ENCODE measurements around the gene TREML2. TPM values are rescaled to one million over a fixed set of nuclear protein-coding genes. Genes with fewer than 3 reads are reported as not detected.

The TREML2 gene
- total and polyA plus RNA-seq, 2 of the 8 experiments (the other 6 are each of a cell fraction or from before 2014, with no cell fraction given), result 0.09 to 0.18 TPM

- Histone ChIP-seq H3K4ac (replicated peaks; ENCODE audit: insufficient read length, low read depth, low read length) (no peak overlapping the region), H2AFZ (ENCODE audit: low read length) (no peak overlapping the region), H3K4me2 (ENCODE audit: insufficient read depth in 1 of 2, low read depth in 2 of 2, low read length in 2 of 2) (no peak overlapping the region), H3K4me3 (ENCODE audit: extremely low read depth in 1 of 4, insufficient read depth in 2 of 4, low read depth in 3 of 4, low read length in 4 of 4) (no peak overlapping the region), H4K5ac (ENCODE audit: insufficient read length, low read depth, low read length) (no peak overlapping the region), H3K36me3 (ENCODE audit: control insufficient read depth in 2 of 4, insufficient read depth in 4 of 4, low read length in 3 of 4) (no peaks in the 10 kb centered on the region), H3K14ac (ENCODE audit: insufficient read length) (no peak overlapping the region), H4K8ac (ENCODE audit: extremely low read depth, insufficient read depth, low read length) (no peak overlapping the region), H3K79me2 (ENCODE audit: control insufficient read depth in 1 of 2, insufficient read depth in 2 of 2, low read length in 2 of 2) (no peaks in the 10 kb centered on the region), H3K79me1 (ENCODE audit: low read depth, low read length) (no peaks in the 10 kb centered on the region), H3K9ac (replicated peaks in 1 of 4; ENCODE audit: extremely low read depth in 1 of 4, low read depth in 3 of 4, low read length in 3 of 4) (no peak overlapping the region), H3K9me3 (ENCODE audit: insufficient read depth in 2 of 2, low read depth in 1 of 2, low read length in 1 of 2) (no peaks in the 10 kb centered on the region), H3K27me3 (replicated peaks in 1 of 4; ENCODE audit: control insufficient read depth in 3 of 4, extremely low read depth in 1 of 4, insufficient read depth in 3 of 4, low read length in 3 of 4) (no peaks in the 10 kb centered on the region; a peak in 1 of 7 replicates), H2BK20ac (ENCODE audit: low read length) (no peak overlapping the region), H2AK5ac (ENCODE audit: low read depth, low read length) (no peak overlapping the region), H3K56ac (replicated peaks; ENCODE audit: insufficient read length, low read depth, low read length) (no peak overlapping the region), H3K27ac (ENCODE audit: low read depth, low read length) (no peak overlapping the region), H2BK12ac (ENCODE audit: low read depth, low read length) (no peak overlapping the region), H4K91ac (replicated peaks; ENCODE audit: insufficient read length, low read length) (no peak overlapping the region), H2BK5ac (ENCODE audit: low read depth, low read length) (no peak overlapping the region), H3K23ac (ENCODE audit: insufficient read length) (no peak overlapping the region), H2BK120ac (replicated peaks; ENCODE audit: low read depth, low read length) (no peak overlapping the region), H4K20me1 (replicated peaks in 1 of 2; ENCODE audit: control insufficient read depth in 1 of 2, insufficient read depth in 2 of 2, low read length in 2 of 2) (no peaks in the 10 kb centered on the region), H2BK15ac (ENCODE audit: low read length) (no peak overlapping the region), H3K18ac (ENCODE audit: extremely low read depth, low read length) (no peak overlapping the region), H3K4me1 (replicated peaks in 1 of 4; ENCODE audit: control insufficient read depth in 3 of 4, insufficient read depth in 4 of 4, low read length in 3 of 4) (peaks cover 0 to 7% (median 3%) of the 10 kb centered on the region in 4 experiments; a peak in 5 of 7 replicates), H3K23me2 (ENCODE audit: low read depth, low read length) (no peaks in the 10 kb centered on the region)
- ChIA-PET POLR2A (ENCODE audit: partially characterized antibody) (no interaction called here), CTCF (ENCODE audit: partially characterized antibody) (interaction anchor here (0.5 to 4.7 kb wide), 7 partner anchors 9 to 135 kb away, joined by 3 to 48 read pairs (median 5); no protein-coding TSS in a partner anchor)
- WGBS, 2 experiments (ENCODE audit: extremely low coverage in 1 of 2, insufficient coverage in 1 of 2, insufficient read length in 1 of 2, insufficient replicate concordance in 2 of 2, low coverage in 1 of 2, low lambda C conversion rate in 2 of 2, missing lambda C conversion rate in 1 of 2), result 92% methylated on average over 1 of the region's 1 CpG; no CpG with 5 or more reads in 1 of the 2 experiments
- no peak for FAIRE-seq
- DNase-seq (ENCODE audit: low read depth in 1 of 2, low spot score in 2 of 2), result no peak
- TF ChIP-seq CBX5 (IDR thresholded peaks at IDR 0.05; ENCODE audit: low read depth, low read length) (no peak), RXRA (IDR thresholded peaks at IDR 0.05; ENCODE audit: insufficient read depth, low read depth, low read length) (no peak), CHD1 (IDR thresholded peaks at IDR 0.05; ENCODE audit: low read depth, low read length) (no peak), FOSL1 (IDR thresholded peaks at IDR 0.05; ENCODE audit: insufficient read depth, low read depth, low read length) (no peak), SP1 (IDR thresholded peaks at IDR 0.05; ENCODE audit: low read depth, low read length) (no peak), CEBPB (IDR thresholded peaks at IDR 0.05; ENCODE audit: low read depth, low read length) (no peak), RBBP5 (IDR thresholded peaks at IDR 0.05; ENCODE audit: borderline replicate concordance, low read depth, low read length) (no peak), TBP (IDR thresholded peaks at IDR 0.05; ENCODE audit: low read depth, low read length) (no peak), CREB1 (IDR thresholded peaks at IDR 0.05) (no peak), POLR2A (IDR thresholded peaks at IDR 0.05; ENCODE audit: control extremely low read depth in 1 of 2, low read depth in 2 of 2, low read length in 2 of 2) (no peak), KDM1A (IDR thresholded peaks at IDR 0.05; ENCODE audit: borderline replicate concordance, low read length) (no peak), NRF1 (IDR thresholded peaks at IDR 0.05; ENCODE audit: low read depth, low read length) (no peak), EP300 (IDR thresholded peaks at IDR 0.05; ENCODE audit: borderline replicate concordance in 1 of 2, low read depth in 2 of 2, low read length in 2 of 2) (no peak), PHF8 (conservative IDR thresholded peaks at IDR 0.05; ENCODE audit: low read depth, low read length) (no peak), CBX8 (IDR thresholded peaks at IDR 0.05; ENCODE audit: borderline replicate concordance, low read depth, low read length) (no peak)
Observed at GRCh38 chr6:41199552-41200246, 1.2 kb downstream of the TREML2 start.
